ENCODE results near the gene GORASP1.

The GORASP1 gene

GRCh38 chr3:39140341-39140971 lies 33.0 kb upstream of the GORASP1 start:
- DNase-seq = no peak

- DNase-seq = no peak
Measured at GRCh38 chr3:39139442-39139841, 32.0 kb upstream of the GORASP1 start.

- no peak for DNase-seq
Measured at GRCh38 chr3:39138804-39139415, 31.5 kb upstream of the GORASP1 start.

GRCh38 chr3:39137991-39138803 lies 30.8 kb upstream of the GORASP1 start:
- no peak for DNase-seq

GRCh38 chr3:39137435-39137936 lies 30.1 kb upstream of the GORASP1 start:
- DNase-seq = no peak

- no peak for DNase-seq
Measured at GRCh38 chr3:39136533-39137434, 29.4 kb upstream of the GORASP1 start.

- no peak for DNase-seq
Measured at GRCh38 chr3:39135170-39135805, 27.9 kb upstream of the GORASP1 start.

GRCh38 chr3:39134305-39134704 lies 26.9 kb upstream of the GORASP1 start:
- DNase-seq = no peak

- no peak for DNase-seq
Measured at GRCh38 chr3:39133822-39134221, 26.4 kb upstream of the GORASP1 start.

- no peak for DNase-seq
Measured at GRCh38 chr3:39133093-39133490, 25.7 kb upstream of the GORASP1 start.

- no peak for DNase-seq
Measured at GRCh38 chr3:39132096-39133092, 25.0 kb upstream of the GORASP1 start.

GRCh38 chr3:39130693-39131265 lies 23.4 kb upstream of the GORASP1 start:
- DNase-seq = no peak

GRCh38 chr3:39130026-39130425 lies 22.6 kb upstream of the GORASP1 start:
- DNase-seq = no peak

GRCh38 chr3:39128951-39129350 lies 21.5 kb upstream of the GORASP1 start:
- no peak for DNase-seq

GRCh38 chr3:39127908-39128304 lies 20.5 kb upstream of the GORASP1 start:
- no peak for DNase-seq

GRCh38 chr3:39127269-39127907 lies 20.0 kb upstream of the GORASP1 start:
- DNase-seq = no peak

GRCh38 chr3:39126532-39127071 lies 19.2 kb upstream of the GORASP1 start:
- DNase-seq = no peak

GRCh38 chr3:39125841-39126500 lies 18.5 kb upstream of the GORASP1 start:
- no peak for DNase-seq

All from NCI-H2227 treated with DMSO at 0.1 percent for 48 hours (cell line).